Common myeloid progenitor, CD34-positive (primary cell): ENCODE results near the gene ZNF653.
A peak's percentile ranks its signal among the peaks of the same experiment; 100 is the strongest.

Source experiments
- CTCF ChIA-PET: fragments of 350-600 bp; sonication (Branson Sonifier 250); formaldehyde crosslinking; loops from one replicate; lab custom pipeline; 2021; ENCODE audit warnings: antibody characterized with exemption; lab: Charles Lee
- POLR2A ChIA-PET: fragments of 350-600 bp; sonication (Branson Sonifier 250); formaldehyde crosslinking; loops from one replicate; lab custom pipeline; 2021; ENCODE audit warnings: antibody characterized with exemption; lab: Charles Lee
- DNase-seq, 3 donors: peaks; one replicate each; pipeline versions ENCODE4 v3.0.0 to v3.0.0-alpha.2; 2013
- H3K27ac ChIP-seq, 2 experiments: 1 replicate in 1 of 2; 2 replicates in 1 of 2; pipeline ENCODE4 v1.7.0; 2013; ENCODE audit warnings: inconsistent platforms in 2 of 2, low read length in 2 of 2, mild to moderate bottlenecking in 2 of 2, low read depth in 1 of 2, moderate library complexity in 1 of 2; ENCODE audit not compliant: severe bottlenecking in 2 of 2, insufficient read depth in 1 of 2, poor library complexity in 1 of 2
- H3K27me3 ChIP-seq, 5 experiments: replicated peaks in 2 of 5; 1 replicate in 3 of 5; 2 replicates in 2 of 5; pipeline versions ENCODE4 v1.6.1 to v1.7.0; 2013; ENCODE audit warnings: low read length in 4 of 5, mild to moderate bottlenecking in 2 of 5, moderate library complexity in 2 of 5, inconsistent platforms in 1 of 5; ENCODE audit not compliant: insufficient read depth in 5 of 5, control insufficient read depth in 4 of 5
- H3K36me3 ChIP-seq, 4 experiments: 1 replicate in 2 of 4; 2 replicates in 2 of 4; pipeline versions ENCODE4 v1.6.1 to v1.7.0; 2013; ENCODE audit warnings: low read length in 3 of 4, control low read depth in 1 of 4, mild to moderate bottlenecking in 1 of 4; ENCODE audit not compliant: control insufficient read depth in 4 of 4, insufficient read depth in 4 of 4
- H3K4me1 ChIP-seq, 4 experiments: 1 replicate in 3 of 4; 2 replicates in 1 of 4; pipeline versions ENCODE4 v1.6.1 to v1.7.1; 2013; ENCODE audit warnings: low read length in 3 of 4, mild to moderate bottlenecking in 3 of 4, control low read depth in 1 of 4, inconsistent platforms in 1 of 4, moderate library complexity in 1 of 4; ENCODE audit not compliant: control insufficient read depth in 4 of 4, insufficient read depth in 4 of 4; ENCODE audit errors: control extremely low read depth in 1 of 4
- H3K4me3 ChIP-seq, 7 experiments: 1 replicate in 4 of 7; 2 replicates in 3 of 7; pipeline versions ENCODE4 v1.5.1 to v1.7.0; 2013; ENCODE audit warnings: mild to moderate bottlenecking in 7 of 7, low read length in 6 of 7, moderate library complexity in 6 of 7, inconsistent platforms in 2 of 7, low read depth in 2 of 7, control low read depth in 1 of 7; ENCODE audit not compliant: insufficient read depth in 4 of 7, control insufficient read depth in 1 of 7; ENCODE audit errors: extremely low read depth in 1 of 7
- H3K9me3 ChIP-seq, 5 experiments: 1 replicate in 4 of 5; 2 replicates in 1 of 5; pipeline versions ENCODE4 v1.6.1 to v1.7.1; 2013; ENCODE audit warnings: low read length in 4 of 5, mild to moderate bottlenecking in 2 of 5, inconsistent platforms in 1 of 5, low read depth in 1 of 5, moderate library complexity in 1 of 5; ENCODE audit not compliant: control insufficient read depth in 4 of 5, insufficient read depth in 2 of 5; ENCODE audit errors: control extremely low read depth in 1 of 5
- WGBS: methylation state at CpG from one replicate; pipeline ENCODE4 v1.1.5; 2013; ENCODE audit not compliant: insufficient coverage; 5-methylcytosine and 5-hydroxymethylcytosine counted together

The ZNF653 gene

DNA sequence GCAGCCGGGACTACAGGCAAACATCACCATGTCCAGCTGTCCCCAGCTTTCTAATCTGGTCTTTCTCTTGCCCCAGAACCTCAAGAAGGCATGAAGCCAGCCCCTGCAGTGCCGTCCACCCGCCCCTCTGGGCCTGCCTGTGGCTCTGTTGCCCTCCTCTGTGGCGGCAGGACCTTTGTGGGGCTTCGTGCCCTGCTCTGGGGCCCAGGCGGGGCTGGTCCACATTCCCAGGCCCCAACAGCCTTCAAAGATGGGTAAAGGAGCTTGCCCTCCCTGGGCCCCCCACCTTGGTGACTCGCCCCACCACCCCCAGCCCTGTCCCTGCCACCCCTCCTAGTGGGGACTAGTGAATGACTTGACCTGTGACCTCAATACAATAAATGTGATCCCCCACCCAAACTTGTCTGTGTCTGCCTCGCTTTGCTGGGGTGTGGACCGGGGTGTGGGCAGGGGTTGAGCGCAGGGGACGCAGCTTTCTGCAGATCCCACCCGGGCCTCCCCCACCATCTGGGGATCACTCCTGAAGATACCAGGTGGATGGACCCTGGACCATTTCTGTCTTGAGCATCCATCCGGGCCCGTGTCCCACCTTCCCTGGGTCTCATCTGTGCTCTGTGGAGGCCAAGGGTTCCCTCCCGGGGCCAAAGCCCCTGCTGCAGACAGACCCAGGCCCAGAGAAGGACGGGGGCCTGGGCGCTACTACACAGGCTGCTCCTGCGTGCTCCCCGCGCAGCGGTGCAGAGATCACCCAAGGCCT lies 54.9 kb downstream of the ZNF653 start:
- Histone ChIP-seq H3K9me3 (no peaks in the 10 kb centered on the region), H3K4me1 (peaks cover 0 to 3% (median 2%) of the 10 kb centered on the region in 4 experiments), H3K27ac (no peak overlapping the region), H3K36me3 (peaks cover 4 to 42% (median 22%) of the 10 kb centered on the region in 4 experiments), H3K4me3 (no peak overlapping the region), H3K27me3 (peaks cover 0 to 2% (median 0%) of the 10 kb centered on the region in 5 experiments)
- WGBS = 95% methylated on average over 11 of the region's 21 CpGs
- no peak for DNase-seq
- ChIA-PET POLR2A (no interaction called here), CTCF (interaction anchor here (1.5 kb wide), 1 partner anchor 9 kb away, joined by 3 read pairs; no protein-coding TSS in a partner anchor)

DNA sequence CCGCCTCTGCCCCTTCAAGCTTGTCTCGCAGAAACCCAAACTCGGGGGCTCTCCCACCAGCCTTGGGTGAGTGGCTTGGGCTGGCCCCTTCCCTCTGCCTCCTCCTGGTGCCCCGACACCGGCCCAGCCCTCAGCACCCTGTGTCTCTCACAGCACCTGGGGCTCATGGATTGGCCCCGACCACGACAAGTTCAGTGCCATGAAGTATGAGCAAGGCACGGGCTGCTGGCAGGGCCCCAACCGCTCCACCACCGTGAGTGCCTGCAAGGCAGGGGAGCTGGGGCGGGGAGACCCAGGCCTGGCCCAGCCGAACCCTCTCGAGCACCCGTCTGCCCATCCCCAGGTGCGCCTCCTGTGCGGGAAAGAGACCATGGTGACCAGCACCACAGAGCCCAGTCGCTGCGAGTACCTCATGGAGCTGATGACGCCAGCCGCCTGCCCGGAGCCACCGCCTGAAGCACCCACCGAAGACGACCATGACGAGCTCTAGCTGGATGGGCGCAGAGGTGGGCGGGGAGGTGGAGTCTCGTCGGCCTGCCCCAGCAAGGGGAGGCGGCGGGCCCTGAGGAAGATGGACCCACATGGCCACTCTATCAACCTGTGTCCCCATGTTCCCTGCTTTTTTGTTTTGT lies 56.6 kb downstream of the ZNF653 start:
- no peaks in the 10 kb centered on the region for H3K27me3 ChIP-seq
- H3K27ac ChIP-seq = no peak overlapping the region
- ChIA-PET CTCF (interaction anchor here (1.1 to 2.5 kb wide), 5 partner anchors 8 to 73 kb away, joined by 3 to 12 read pairs (median 3); partner anchors contain the start of gene EPOR), POLR2A (no interaction called here)
- no peaks in the 10 kb centered on the region for H3K9me3 ChIP-seq
- 98% methylated on average over 29 of the region's 31 CpGs for WGBS
- peaks cover 4 to 57% (median 37%) of the 10 kb centered on the region in 4 experiments for H3K36me3 ChIP-seq
- no peak overlapping the region for H3K4me3 ChIP-seq
- peaks cover 0 to 3% (median 2%) of the 10 kb centered on the region in 4 experiments for H3K4me1 ChIP-seq
- no peak for DNase-seq

DNA sequence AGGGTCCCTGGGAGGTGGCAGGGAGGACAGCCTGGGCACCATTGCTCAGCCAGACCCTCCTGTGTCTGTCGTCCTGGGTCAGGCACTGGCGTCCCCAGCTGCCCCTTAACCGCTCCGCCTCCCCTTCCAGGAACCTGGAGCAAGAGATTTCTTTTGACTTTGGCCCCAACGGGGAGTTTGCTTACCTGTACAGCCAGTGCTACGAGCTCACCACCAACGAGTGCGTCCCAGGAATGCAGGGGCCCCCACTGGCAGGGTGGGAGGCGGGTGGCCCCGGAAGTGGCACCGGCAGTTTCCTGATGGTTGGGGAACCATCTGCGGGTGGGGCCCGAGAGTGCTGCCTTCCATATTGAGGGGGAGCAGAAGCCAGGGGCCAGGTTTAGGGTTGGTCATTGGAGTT lies 57.2 kb downstream of the ZNF653 start:
- DNase-seq = no peak
- Histone ChIP-seq H3K36me3 (peaks cover 4 to 63% (median 39%) of the 10 kb centered on the region in 4 experiments), H3K27ac (no peak overlapping the region), H3K4me1 (peaks cover 0 to 1% (median under 1%) of the 10 kb centered on the region in 4 experiments), H3K4me3 (no peak overlapping the region), H3K9me3 (no peaks in the 10 kb centered on the region), H3K27me3 (no peaks in the 10 kb centered on the region)
- WGBS = 89% methylated on average over 11 of the region's 13 CpGs
- ChIA-PET CTCF (interaction anchor here (1.1 to 2.5 kb wide), 4 partner anchors 21 to 68 kb away, joined by 3 to 12 read pairs (median 5); partner anchors contain the start of gene EPOR), POLR2A (no interaction called here)

DNA sequence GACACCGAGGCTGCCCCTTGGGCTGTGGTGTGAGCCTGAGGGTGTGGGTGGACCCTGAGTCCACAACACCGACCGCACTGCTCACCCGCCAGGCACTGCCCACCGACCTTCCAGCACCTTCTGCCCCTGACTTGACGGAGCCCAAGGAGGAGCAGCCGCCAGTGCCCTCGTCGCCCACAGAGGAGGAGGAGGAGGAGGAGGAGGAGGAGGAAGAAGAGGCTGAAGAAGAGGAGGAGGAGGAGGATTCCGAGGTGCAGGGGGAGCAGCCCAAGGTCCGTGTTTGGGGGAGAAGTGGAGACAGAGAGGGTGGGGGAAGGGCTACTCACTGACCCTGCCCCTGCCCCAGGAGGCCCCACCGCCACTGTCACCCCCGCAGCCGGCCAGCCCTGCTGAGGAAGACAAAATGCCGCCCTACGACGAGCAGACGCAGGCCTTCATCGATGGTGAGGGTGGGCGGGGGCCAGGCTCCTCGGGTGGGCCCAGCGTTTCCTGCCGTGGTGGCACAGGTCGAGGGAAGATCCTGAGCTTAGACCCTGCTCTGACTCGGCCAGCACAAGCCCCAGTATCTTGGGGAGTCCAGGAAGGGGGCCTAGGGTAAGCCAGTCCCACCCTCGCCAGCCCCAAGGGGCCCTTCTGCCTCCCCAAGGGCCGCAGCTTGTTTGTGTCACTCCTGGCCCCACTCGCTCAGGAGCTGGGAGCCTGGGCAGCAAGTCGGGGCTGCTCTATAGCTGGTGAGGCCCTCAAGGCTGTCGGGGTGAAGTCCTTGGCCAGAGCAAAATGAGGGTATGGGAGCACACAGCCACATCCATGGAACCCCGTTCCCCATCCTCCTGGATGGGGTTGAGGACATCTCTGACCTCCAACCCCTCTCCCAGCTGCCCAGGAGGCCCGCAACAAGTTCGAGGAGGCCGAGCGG lies 58.0 kb downstream of the ZNF653 start:
- ChIA-PET POLR2A (no interaction called here), CTCF (interaction anchor here (0.9 to 2.5 kb wide), 8 partner anchors 10 to 191 kb away, joined by 3 to 12 read pairs (median 4); partner anchors contain the start of gene EPOR)
- H3K36me3 ChIP-seq = peaks cover 4 to 68% (median 42%) of the 10 kb centered on the region in 4 experiments
- no peaks in the 10 kb centered on the region for H3K27me3 ChIP-seq
- H3K4me3 ChIP-seq = no peak overlapping the region
- no peak for DNase-seq
- no peaks in the 10 kb centered on the region for H3K9me3 ChIP-seq
- 95% methylated on average over 21 of the region's 35 CpGs for WGBS
- H3K27ac ChIP-seq = no peak overlapping the region
- no peaks in the 10 kb centered on the region for H3K4me1 ChIP-seq

DNA sequence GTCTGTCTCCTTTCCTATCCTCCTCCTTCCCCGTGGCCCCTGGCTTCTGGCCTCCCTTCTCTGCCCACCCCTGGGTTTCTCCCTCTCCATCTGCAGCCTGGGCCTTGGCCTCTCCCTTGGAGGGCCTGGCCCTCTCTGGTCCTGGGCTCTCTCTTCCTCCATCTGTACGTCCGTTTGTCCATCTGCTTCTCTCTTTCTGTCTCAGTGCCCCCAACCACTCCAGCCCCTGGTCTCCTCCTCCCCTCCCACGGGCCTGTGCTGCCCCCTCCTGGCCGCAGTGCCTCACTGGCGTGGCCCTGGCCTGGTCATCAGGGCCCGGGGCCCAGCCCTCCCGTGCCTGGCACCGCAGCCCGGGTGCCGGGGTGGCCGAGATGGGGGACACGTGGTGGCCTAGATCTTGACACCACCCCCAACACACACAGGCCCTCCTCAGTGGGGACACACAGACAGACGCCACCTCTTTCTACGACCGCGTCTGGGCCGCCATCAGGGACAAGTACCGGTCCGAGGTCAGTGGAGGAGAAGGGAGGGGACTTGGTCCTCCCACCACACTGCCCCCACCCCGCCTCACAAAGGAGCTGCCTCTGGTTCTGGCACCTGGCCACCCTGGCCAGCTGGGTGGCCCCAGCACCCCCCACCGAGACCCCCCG lies 58.9 kb downstream of the ZNF653 start:
- no peaks in the 10 kb centered on the region for H3K27me3 ChIP-seq
- H3K4me1 ChIP-seq = no peaks in the 10 kb centered on the region
- peaks cover 4 to 75% (median 50%) of the 10 kb centered on the region in 4 experiments for H3K36me3 ChIP-seq
- ChIA-PET CTCF (interaction anchor here (0.9 to 1.5 kb wide), 9 partner anchors 10 to 190 kb away, joined by 3 to 5 read pairs (median 4); partner anchors contain the start of gene SWSAP1), POLR2A (no interaction called here)
- 100% methylated on average over 3 of the region's 23 CpGs for WGBS
- H3K4me3 ChIP-seq = no peak overlapping the region
- peak in 2 of 3 donors; percentile 35 to 45 for DNase-seq
- no peak overlapping the region for H3K27ac ChIP-seq
- no peaks in the 10 kb centered on the region for H3K9me3 ChIP-seq

DNA sequence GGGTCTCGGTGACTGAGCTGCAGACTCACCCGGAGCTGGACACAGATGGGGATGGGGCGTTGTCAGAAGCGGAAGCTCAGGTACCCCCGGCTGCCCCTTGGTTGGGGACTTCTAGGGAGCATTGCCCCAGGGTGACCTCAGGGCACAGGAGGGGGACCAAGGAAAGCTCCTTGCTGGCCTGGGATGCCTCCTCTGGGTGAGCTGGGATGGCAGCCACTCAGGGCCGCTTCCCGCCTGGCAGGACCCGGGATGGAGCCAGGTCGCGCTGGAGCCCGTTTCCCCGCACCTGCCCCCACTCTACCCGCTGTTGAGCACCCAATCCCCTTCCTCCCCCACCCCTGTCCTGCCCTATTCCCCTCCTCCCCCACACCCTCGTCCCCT lies 59.4 kb downstream of the ZNF653 start:
- WGBS = 92% methylated on average over 13 of the region's 14 CpGs
- Histone ChIP-seq H3K36me3 (peaks cover 4 to 80% (median 55%) of the 10 kb centered on the region in 4 experiments), H3K4me3 (no peak overlapping the region), H3K27ac (no peak overlapping the region), H3K27me3 (no peaks in the 10 kb centered on the region), H3K9me3 (no peaks in the 10 kb centered on the region), H3K4me1 (no peaks in the 10 kb centered on the region)
- no peak for DNase-seq
- ChIA-PET POLR2A (no interaction called here), CTCF (interaction anchor here (1.0 to 2.8 kb wide), 10 partner anchors 9 to 160 kb away, joined by 3 to 10 read pairs (median 4); partner anchors contain the start of genes SWSAP1 and TSPAN16)
